Stimulated activated effector memory CD8-positive, alpha-beta T cell treated with anti-CD3 and anti-CD28 coated beads, Interleukin-12 subunit alpha, Interleukin-12 subunit beta, amount 100 ng/mL, for 72 hours (primary cell): ENCODE data around the gene SELENOT.

Source experiments
- ATAC-seq: fragments of 150-1000 bp; cut with Tn5 transposase; 2 replicates; pipeline ENCODE4 v1.10.0; 2021
- DNase-seq, 2 donors: peaks; one replicate each; pipeline ENCODE4 v3.0.0; 2021 to 2022; ENCODE audit warnings: low spot score in 2 of 2
- H3K27ac Mint-ChIP-seq: one replicate; pipeline ENCODE4 v1.8.0; 2022; ENCODE audit warnings: mild to moderate bottlenecking, mixed read lengths
- H3K36me3 Mint-ChIP-seq: one replicate; pipeline ENCODE4 v1.8.0; 2022; ENCODE audit warnings: mild to moderate bottlenecking, mixed read lengths
- H3K4me1 Mint-ChIP-seq: one replicate; pipeline ENCODE4 v1.8.0; 2022; ENCODE audit warnings: mixed read lengths
- H3K4me3 Mint-ChIP-seq: one replicate; pipeline ENCODE4 v1.8.0; 2022; ENCODE audit warnings: mild to moderate bottlenecking, mixed read lengths
- H3K9me3 Mint-ChIP-seq: one replicate; pipeline ENCODE4 v1.8.0; 2022; ENCODE audit warnings: mixed read lengths

SELENOT gene

DNA sequence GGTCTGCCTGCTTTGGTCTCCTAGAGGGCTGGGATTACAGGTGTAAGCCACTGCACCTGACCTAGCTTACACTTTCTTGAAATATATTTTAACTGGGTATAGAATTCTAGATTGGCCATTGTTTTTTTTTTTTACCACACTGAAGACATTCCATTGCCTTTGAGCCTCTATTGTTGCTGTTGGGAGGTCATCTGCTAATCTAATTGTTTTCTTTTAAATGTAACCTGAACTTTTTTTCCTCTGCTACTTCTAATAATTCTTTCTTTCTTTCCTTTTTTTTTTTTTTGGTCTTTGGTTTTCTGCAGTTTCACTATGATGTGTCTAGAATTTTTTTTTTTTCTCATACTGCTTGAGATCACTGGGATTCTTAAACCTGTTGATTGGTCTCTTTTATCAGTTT, 72.5 kb downstream of the SELENOT start:
- DNase-seq (no peak), ATAC-seq (no peak)
- peaks cover 8% of the 10 kb centered on the region for H3K9me3 Mint-ChIP-seq
- H3K4me1 Mint-ChIP-seq: peaks cover 6% of the 10 kb centered on the region
- no peaks in the 10 kb centered on the region for H3K36me3 Mint-ChIP-seq
- H3K4me3 Mint-ChIP-seq: no peak overlapping the region
- no peak overlapping the region for H3K27ac Mint-ChIP-seq
